Activated naive CD4-positive, alpha-beta T cell treated with anti-CD3 and anti-CD28 coated beads, Interleukin-2, amount 50 U/mL, for 16 hours (primary cell): ENCODE data around the gene MUC20.
"Not testable (repeated sequence)": the region's sequence is repeated elsewhere in the genome, so short reads cannot be mapped to it uniquely, and the experiment has no call there.

ENCODE experiments used
- DNase-seq: peaks from one replicate; pipeline ENCODE4 v3.0.0-alpha.2; 2020

MUC20 gene

DNA sequence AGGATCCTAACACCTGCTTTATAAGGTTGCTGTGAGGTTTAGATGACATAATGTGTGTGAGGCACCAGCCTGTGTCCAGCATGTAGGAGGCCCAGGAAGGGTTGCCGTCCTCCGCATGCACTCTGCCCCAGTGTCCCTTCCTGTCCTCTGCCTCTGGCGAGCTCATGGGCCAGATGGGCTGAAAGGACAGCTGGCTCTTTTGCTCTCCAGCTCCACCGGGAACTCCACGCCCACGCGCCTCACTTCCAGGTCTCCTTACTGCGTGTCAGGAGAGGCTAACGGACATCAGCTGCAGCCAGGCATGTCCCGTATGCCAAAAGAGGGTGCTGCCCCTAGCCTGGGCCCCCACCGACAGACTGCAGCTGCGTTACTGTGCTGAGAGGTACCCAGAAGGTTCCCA, 12.2 kb downstream of the MUC20 start:
- no peak for DNase-seq

DNA sequence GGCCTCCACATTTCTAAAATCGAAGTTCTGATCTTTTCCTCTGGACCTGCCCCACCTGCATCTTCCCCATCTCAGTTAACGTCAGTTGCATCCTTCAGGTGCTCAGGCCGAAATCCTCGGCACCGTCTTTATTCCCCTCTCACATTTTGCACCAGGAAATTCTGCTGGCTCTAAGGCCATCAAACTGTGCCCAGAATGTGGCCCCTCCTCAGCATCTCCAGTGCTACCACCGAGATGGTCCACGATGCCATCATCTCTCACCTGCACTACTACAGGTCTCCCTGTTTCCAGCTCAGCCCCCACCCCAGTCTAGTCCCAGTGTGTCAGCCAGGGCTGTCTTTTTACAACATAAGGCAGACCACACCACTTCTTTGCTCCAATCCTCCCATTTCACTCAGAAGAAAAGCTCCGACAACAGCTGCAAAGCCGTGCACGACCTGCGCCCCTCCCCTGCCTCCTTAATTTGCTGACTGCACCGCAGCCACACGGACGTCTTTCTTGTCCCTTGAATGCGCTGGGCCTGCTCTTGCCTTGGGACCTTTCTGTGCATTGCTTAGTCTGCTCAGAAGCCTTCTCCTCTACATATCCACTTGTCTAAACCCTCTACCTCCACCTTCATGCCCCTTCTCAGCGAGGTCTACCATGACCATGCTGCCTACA, 14.4 kb downstream of the MUC20 start:
- no peak for DNase-seq

DNA sequence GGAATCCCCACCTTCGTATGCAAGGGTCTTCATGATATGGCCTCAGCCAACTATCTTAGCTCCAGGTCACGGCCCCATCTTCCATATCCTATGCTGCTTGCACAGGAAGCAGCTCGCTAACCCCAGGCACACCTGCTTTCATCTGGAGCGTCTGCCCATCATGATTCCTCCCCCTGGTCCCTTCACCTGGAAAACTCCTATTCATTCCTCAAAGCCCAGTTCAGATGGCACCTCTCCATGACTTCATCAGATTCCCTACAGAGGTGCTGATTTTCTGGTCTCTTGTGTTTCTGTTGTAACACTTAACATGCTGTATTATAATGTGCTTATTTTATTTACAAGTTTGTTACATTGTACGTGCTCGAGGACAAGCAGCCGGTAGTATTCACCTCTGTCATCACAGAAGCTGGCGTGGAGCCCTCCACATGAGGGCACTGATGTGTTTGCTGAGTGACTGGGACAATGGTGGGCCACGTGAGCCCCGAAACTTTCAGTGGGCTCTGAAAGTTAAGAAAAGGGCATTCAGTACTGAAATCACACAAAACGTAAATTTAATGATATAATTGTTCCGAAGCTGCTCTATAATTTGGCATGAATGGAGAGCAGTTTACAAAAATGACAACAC, 16.2 kb downstream of the MUC20 start:
- DNase-seq, result no peak

DNA sequence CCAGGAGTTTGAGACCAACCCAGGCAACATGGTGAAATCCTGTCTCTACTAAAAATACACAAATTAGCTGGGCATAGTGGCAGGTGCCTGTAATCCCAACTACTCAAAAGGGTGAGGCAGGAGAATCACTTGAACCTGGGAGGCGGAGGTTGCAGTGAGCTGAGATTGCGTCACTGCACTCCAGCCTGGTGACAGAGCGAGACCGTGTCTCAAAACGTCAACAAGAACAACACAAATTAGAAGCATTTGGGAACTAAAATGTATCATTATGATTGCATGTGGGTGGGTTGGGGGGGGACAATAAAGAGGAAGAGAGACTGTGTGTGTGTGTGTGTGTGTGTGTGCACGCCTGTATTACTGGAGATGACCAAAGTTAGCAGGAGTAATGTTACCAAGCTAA, 17.0 kb downstream of the MUC20 start:
- DNase-seq, result not testable (repeated sequence)

- no peak for DNase-seq
Observed at GRCh38 chr3:195738274-195739044, 17.7 kb downstream of the MUC20 start.

- no peak for DNase-seq
Observed at GRCh38 chr3:195739561-195740111, 18.9 kb downstream of the MUC20 start.

GRCh38 chr3:195744437-195744836, 23.7 kb downstream of the MUC20 start:
- DNase-seq, result no peak

- no peak for DNase-seq
Observed at GRCh38 chr3:195746346-195746745, 25.6 kb downstream of the MUC20 start.

DNA sequence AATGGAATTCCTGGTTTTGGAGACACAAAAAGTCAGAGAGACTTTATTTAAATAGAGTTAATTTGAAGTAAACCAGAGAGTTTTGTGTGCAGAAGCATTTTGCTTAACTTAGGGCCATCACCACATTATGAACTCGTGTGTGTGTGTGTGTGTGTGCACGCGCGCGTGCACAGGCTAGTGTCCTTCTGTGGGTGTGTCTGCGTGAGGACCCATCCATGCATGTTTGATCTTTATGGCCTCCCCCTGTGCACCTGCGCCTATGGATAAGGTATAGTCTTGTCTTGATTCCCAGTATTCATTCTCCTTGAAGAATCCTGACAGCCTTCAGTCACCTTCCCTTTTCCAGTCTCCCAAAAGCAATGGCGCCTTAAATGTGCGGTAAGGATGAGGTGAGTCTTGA, 26.0 kb downstream of the MUC20 start:
- DNase-seq, result no peak

DNA sequence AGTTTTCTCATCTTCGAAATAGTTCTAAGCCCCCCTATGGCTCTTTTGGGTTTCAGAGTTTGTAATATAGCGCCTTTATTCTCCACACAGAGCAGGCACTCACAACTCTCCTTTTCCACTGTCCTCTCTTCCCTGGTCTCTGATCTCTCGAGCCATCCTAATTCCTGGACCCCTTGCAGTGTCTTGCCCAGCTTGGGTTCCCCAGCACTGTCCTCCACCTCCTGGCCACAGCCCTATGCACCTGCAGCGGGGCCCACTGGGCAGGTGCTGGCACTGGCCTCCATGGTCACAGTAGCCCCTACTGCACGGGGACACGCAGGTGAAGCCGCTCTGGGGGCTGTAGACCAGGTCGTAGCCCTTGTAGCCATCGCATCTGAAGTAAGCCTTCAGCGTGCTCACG, 27.9 kb downstream of the MUC20 start:
- DNase-seq, result no peak

DNA sequence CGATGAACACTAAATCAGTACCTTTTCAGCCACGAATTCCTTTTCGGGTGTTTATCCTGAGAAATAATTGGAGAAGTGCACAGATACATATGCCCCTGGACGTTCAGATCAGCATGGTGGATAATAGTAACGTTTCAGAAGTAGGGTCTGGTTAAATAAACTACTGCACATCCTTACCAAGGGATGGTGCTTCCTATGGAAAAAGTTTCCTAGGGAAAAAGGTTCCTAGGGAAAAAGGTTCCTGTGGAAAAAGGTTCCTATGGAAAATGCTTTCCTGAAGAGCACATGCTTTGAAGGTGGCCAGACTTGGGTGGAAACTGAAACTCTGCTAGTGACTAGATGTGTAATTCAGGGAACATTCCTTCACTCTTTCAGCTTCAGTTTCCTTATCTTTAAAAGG, 28.3 kb downstream of the MUC20 start:
- DNase-seq, result not testable (repeated sequence)

DNA sequence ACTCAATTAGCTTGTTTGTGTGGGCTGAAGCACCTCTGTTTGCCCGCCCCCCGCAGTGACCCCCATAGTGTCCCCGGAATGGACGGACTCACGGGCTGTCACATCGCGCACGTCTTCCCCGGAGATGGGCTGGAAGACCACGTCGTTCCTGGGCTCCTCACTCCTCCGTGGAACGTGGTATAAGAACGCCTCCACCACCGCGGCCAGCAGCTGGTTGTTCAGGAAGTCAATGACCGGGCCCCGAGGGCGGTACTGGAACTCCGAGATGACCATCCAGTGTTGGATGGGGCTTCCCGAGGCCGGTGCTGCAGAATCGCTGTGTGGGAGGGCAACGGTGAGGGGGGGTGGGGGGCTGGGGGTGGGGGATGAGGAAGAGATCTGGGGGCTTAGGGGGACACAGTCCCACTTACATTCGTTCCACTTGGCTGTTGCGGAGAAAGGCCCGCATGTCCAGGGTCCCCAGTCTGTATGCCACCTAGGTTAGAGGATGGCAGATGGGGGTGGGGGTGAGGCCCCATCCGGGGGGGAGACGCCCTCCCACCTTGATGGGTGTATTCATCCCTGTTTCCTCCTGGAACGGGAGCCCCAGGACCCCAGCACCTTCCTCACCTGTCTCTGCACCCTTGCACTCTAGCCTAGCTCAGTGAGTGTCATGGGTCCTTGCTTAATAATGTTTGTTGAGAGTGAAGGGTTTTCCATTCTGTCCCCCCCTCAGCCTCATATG, 30.2 kb downstream of the MUC20 start:
- DNase-seq, result no peak

DNA sequence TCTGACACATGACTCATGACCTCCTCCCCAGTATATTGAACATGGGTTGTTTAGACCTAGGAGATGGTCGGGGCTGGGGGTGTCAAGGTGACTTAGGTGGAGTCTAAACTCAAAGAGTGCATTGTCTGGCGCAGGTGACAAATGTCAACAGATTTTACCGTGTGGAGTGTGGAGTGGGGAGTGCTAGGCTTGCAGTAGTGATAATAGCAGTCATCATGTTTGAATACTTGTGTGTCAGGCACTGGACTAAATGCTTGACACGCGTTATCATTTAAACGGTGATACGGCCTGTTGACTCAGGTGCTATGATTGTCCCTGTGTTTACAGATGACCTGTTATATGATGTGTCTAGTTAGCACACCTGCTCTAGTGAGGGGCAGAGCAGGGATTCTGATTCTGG, 30.8 kb downstream of the MUC20 start:
- no peak for DNase-seq

DNA sequence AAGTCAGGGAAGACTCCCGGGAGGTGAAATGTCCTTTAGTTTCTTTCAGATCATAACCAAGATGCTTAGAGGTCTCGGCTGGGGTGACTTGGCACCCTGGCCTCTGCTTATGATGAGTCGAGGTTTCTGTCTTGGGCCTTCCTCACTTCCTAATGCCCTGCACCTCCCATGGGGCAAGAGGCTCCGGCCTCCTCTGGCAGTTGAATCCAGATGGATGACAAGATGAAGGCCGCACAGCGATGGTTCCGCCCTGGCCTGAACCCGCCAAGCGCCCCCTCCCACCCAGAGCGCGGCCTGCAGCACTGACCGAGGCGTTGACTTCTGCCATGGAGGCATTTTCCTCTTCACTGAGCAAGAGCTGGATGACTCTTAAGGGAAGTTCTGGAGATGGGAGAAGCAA, 31.3 kb downstream of the MUC20 start:
- no peak for DNase-seq

- no peak for DNase-seq
Observed at GRCh38 chr3:195752546-195753331, 32.0 kb downstream of the MUC20 start.

DNA sequence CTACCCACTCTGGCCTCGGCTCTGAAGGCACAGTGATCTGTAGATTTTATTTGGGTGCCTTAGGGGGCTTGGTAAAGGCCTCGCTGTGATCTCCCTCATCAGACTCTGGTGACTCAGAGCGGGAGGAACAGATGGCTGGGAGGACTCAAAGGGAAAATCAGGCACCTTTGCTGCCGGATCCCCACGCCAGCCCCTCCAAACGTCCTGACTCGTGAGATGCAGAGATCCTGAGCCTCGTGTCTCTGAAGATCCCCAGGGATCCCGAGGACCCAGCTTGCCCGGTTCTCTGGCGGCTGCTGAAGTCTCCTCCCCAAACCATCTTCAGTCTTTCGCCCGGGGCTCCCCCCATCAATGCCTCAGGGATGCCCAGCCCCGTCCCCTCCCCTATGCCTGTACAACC, 32.8 kb downstream of the MUC20 start:
- DNase-seq, result no peak

GRCh38 chr3:195754141-195754540, 33.4 kb downstream of the MUC20 start:
- no peak for DNase-seq

- no peak for DNase-seq
Observed at GRCh38 chr3:195754906-195755305, 34.1 kb downstream of the MUC20 start.

DNA sequence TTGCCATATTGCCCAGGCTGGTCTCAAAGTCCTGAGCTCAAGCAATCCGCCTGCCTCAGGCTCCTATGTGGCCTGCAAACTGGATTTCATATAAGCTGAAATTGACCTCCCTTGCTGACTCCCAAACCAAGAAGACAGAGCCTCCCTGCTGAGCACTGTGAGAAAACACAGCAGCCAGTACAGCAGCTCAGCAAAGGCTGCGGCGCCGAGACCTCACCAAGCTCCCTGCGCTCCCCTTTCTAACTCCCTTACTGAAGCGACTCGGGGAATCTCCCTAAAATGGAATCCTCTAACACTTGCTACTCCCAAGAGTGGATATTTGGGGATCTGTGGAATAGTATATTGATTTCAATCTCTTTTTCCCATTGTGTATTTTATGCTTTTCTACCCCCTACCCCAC, 34.6 kb downstream of the MUC20 start:
- DNase-seq, result no peak

DNA sequence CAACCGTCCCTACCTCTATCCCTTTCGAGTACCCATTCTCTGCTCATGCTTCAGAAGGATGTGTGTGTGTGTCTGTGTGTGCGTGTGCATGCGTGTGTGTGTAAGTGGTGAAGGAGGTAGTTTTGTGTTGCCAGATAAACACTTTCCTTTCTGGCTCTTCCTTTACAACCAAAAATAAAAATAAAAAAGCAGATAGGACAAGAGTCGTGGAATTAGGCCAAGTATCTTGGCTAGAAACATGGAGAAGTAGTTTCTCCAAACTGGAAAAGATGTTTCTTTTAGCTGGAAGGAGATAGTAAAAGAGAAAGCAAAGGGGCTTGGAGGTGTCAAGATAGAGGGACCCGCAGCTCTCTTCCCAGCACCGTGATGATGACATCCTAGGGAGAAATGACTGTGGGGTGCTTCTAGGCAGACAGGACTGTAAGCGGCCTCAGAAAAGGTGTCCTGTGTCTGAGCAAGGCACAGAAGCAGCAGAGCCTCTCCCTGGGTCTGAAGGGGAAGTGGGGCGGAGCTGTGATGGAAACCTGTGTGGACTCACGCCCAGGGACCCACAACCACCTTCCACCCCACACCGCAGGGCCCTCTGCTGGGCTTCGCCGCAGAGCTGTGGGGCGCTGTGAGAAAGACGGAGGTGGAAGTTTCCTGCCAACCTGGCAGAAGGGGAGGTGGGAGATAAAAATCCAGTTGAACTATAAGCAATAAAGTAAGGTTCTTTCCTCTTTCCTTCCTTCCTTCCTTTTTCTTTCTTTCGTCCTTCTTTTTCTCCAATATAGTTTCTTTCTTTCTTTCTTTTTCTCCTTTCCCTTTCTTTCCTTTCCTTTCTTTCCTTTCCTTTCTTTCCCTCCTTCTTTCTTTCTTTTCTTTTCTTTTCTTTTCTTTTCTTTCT, 35.3 kb downstream of the MUC20 start:
- DNase-seq, result no peak

- no peak for DNase-seq
Observed at GRCh38 chr3:195757438-195757770, 36.6 kb downstream of the MUC20 start.

GRCh38 chr3:195757827-195758226, 37.0 kb downstream of the MUC20 start:
- DNase-seq, result no peak
